NCI-H524 treated with DMSO at 0.1 percent for 48 hours (cell line): Measurements from ENCODE around the gene DYNC1LI2.
"Not testable (repeated sequence)": the region's sequence is repeated elsewhere in the genome, so short reads cannot be mapped to it uniquely, and the experiment has no call there.

ENCODE experiments used
- DNase-seq: peaks from one replicate; lab custom pipeline; 2025; lab: John Stamatoyannopoulos, UW

DYNC1LI2 gene

DNA sequence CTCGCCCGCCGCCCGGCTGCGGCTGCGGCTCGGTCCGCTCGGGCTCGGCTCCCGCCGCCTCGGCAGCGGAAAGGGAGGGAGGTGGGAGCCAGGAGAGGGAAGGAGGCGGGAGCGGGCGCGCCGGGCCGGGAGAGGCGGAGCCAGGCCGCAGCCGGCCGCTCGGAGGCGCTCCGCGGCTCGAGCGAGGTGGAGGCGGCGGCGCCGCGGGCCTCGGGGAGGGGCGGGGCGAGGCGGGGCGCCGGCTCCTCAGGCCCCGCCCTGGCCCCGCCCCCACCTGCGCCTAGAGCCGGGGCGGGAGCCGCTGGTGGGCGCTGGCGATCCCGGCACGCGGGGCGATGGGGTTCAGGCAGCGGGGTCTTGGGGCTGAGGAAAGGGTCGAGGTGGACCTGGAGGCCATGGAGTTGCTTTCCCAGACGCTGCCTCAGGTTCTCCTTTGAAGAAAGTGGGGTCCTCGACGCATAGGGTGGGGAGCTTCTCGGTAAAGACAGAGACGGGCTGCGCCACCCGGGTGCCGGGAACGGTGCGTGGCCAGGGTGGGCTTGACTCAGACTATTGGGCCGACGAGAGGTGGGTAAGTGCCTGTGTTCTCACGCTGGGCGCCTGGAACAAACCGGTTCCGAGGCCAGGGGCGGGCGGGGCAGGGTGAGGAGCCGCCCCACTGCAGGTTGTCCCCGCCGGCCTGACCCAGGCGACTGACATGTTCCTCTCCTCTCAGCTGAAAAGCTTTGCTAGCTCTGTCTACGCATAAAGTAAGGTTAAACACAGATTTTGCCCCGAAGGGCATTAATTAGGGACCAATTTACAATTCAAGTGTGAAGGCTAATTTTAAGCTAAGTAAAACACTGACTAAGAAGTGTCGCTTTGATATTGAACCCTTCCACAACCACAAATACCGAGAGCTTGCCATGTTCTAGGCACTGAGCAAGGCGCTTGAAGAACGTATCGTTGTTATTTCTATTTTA lies 54.5 kb downstream of the DYNC1LI2 start, which contains the start of gene CMTM4:
CMTM4 (minus strand) TSS at position 75 of the 962 bp plus-strand sequence. CDS start 218 bp downstream, outside the sequence.
- no peak for DNase-seq

DNA sequence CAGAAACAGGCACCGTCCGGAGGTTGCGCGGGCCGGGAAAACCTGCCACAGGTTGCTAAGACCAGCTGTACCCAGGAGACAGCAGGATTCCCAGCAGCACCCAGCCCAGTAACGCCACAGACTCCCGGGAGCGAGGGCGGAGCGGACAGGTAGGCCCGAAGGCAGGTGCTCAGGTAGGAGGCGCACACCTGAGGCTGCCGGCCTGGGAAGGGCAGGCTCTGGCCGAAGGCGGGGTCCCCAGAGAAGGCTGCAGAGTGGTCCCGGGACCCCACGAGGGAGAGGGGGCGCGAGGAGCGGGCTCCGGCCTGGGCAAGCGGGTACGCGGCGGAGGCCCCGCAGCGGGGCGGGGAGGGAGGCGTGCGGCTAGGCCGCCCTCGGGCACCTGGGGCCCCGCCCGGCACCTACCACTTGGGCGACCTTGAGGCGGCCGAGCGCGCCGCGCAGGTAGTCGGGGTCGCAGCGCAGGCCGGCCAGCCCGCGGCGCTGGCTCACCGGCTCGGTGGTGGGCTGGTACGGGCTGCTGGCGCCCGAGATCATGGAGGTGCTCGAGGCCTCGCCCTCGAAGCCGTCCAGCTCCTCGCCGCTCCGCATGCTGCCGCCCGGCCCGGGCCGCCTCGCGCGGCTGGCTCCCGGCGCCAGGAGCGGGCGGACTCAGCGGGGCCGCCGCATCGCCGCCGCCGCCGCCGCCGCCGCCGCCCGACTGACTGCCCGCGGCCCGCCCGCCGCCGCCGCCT lies 55.3 kb downstream of the DYNC1LI2 start:
- DNase-seq = no peak

DNA sequence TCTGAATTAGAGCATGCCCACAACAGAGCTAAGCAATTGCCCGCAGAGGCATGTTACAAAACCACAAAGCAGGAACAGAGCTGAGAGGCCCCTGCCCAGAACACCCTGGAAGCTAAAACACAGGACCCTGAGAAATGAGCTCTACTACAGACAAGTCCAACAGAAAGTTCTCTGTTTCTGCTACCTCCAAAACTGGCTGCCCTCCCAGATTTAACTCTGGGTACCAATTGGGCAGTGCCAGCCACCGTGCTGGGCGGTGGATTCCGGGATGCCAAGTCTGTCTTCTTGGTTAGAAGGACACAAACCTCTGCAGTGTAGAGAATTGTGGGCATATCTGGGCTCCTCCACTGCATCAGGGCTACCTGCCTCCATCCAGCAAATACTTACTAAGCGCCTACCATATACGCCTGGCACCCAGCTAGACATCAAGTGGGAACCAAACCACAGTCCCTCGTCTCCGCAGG lies 55.9 kb downstream of the DYNC1LI2 start:
- DNase-seq = no peak

DNA sequence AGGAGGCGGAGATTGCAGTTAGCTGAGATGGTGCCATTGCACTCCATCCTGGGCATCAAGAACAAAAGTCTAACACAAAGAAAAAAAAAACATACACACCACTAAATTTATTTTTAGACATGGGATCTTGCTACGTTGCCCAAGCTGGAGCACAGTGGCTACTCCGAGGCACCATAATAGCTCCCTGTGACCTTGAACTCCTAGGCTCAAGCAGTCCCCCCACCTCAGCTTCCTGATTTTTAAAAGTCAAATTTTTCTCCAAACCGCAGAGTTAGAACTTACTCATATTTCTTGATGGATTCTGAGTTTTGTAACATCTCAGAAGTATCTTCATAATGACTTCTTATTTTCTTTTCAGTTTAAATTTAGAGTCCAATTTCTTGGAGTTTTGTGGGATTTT lies 58.3 kb downstream of the DYNC1LI2 start:
- no peak for DNase-seq

DNA sequence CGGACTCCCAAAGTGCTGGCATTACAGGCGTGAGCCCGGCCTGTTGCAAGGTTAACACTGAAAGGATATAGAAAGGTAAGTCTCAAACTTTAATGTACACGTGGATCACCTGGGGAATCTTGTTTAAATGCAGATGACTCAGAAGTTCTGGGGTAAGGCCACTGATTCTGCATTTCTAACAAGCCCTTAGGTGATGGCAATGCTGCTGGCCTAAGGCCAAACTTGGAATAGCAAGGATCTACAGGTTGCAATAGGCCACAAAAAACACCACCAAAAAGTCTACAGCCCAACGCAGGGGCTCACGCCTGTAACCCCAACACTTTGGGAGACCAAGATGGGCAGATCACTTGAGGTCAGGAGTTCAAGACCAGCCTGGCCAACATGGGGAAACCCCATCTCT lies 59.1 kb downstream of the DYNC1LI2 start:
- no peak for DNase-seq

DNA sequence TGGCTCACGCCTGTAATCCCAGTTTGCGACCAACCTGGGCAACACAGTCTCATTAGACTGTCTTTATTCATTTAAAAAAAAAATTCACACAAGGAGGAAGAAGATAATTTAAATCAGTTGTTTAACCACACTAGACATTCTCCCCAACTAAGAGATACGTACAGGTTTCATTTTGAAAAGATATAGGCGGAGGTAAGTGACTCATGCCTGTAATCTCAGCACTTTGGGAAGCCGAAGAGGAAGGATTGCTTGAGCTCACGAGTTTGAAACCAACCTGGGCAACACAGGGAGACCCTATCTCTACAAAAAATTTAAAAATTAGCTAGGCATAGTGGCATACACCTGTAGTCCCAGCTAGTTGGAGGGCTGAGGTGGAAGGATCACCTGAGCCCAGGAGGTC lies 60.2 kb downstream of the DYNC1LI2 start:
- DNase-seq = no peak

DNA sequence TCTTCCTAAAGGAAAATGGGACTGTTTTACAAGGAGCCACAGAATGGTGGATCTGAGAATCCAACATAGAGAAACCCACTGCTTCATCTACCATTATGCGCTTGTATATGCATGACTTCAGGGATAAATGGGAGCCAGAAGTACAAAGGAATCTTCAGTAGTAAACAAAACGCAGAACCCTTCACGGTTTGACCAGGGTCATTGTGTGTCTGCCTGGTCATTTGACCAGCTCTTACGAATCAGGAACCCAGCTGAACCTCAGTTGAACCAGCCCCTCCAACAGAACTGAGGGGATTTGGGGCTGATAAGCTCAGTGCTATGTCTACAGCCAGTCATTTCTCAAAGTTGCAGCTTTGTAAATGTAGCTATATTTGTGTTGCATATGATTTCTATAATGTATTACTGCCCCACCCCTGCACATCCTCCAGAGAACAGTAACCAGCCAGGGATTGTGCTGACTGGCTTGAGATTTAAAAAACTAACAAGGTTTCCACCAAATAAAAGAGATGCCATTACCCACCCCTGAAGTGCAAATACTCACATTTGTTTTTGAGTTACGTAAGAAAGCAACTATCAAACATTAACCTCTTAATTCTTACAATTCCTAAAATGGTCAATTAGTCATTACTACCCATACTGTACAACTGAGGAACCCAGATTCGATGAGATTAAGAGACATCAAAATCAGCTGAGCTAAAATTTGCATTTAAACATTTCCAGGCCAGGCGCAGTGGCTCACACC lies 61.1 kb downstream of the DYNC1LI2 start:
- no peak for DNase-seq

DNA sequence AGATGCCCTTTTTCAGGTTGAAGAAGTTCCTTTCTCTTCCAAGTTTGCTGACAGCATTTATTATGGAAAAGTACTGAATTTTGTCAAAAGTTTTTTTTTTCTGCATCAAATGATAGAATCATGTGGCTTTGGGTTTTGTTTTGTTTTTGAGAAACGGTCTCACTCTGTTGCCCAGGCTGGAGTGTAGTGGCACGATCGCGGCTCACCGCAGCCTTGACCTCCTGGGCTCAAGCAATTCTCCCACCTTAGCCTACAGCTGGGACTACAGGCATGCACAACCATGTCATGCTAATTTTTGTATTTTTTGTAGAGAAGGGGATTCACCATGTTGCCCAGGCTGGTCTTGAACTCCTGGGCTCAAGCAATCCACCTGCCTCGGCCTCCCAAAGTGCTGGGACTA lies 62.1 kb downstream of the DYNC1LI2 start:
- DNase-seq = no peak

DNA sequence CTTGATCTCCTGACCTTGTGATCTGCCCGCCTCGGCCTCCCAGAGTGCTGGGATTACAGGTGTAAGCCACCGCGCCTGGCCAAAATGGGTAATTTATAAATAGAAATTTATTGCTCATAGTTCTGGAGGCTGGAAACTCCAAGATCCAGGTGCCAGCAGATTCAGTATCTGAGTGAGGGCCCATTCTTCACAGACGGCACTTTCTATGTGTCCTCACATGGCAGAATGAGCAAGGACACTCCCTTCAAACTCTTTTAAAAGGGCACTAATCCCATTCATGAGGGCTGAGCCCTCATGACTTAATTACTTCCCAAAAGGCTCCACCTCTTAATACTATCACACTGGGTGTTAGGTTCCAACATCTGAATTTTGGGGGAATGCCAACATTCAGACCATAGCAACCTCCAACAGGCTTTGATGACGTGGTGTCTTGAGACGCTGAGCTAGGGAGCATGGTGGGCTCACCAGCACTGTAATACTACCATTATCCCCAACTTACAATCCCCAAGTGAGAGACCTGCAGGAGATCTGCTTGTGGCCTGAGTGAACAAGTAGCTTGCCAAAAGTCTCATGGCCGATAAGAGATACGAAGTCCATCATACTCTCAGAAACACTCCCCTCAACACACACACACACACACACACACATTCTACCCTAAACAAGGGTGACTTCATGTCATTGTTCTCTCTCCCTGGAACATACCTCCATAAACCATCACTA lies 63.3 kb downstream of the DYNC1LI2 start:
- DNase-seq = no peak

DNA sequence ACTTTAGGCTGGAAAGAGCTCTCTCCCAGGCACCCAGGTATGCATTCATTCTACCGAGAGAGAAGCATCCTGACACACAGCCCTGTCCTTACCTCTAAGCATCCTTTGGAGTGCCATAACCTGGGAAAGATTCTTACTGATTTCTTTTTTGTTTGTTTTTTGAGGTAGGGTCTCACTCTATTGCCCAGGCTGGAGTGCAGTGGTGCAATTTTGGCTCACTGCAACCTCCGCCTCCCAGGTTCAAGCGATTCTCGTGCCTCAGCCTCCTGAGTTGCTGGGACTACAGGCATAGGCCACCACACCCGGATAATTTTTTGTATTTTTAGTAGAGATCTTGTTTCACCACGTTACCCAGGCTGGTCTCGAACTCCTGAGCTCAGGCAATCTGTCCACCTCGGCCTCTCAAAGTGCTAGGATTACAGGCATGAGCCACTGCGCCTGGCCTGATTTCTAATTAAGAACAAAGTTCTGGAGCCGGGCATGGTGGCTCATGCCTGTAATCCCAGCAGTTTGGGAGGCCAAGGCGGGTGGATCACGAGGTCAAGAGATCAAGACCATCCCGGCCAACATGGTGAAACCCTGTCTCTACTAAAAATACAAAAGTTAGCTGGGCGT lies 65.8 kb downstream of the DYNC1LI2 start:
- DNase-seq = not testable (repeated sequence)

DNA sequence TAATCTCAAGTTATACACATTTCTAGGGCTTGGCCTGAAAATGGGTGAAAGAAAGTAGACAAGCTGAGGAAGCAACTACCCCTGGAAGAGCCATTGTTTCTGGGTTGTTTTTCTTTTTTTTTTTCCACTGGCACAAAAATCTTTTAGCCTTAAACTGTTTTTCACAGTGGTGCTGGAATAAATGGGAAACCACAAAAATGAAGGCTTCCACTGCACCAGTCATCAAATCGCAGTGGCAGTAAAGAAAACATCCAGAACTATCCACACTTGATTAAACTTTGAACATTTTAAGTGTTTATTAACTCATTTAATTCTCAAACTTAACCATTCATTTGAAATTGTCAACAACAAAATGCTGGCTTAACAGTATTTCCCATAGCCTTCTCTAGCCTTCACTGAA lies 69.1 kb downstream of the DYNC1LI2 start:
- DNase-seq = no peak

DNA sequence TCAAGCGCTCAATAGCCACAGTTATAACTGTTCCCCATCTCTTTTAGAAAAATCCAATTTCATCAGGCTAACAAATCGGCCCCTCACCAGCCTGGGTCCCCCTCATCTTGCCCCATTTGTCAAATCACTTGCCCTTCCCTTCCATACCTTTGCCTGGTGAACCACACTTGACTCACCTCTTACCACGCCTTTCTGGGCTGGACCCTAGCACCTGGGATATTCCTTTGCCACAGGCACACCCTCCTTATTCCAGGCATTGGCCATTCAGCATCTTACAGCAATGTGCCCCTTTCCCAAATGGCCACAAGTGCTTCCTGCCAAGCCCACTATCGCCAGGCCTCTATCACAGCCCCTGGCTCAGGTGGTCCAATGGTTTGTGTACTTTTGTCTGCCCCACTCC lies 69.7 kb downstream of the DYNC1LI2 start:
- DNase-seq = no peak

DNA sequence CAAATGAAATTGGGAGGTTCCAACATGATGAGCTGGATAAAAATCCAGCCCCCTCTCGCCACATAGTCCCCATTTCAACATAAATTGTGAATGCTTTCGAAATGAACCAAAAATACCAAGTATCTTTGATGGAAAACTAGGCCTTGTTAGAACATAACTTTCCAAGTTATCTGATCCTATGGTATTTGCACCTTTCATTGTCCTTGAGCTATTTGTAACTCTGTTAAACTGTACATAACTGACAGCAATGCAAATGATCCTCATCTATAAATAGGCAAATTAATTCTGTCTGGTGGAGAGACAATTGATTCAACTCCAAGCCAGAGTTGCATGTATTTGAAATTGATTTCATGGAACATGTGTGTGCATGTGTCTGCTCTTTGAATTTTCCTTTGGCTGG lies 73.1 kb downstream of the DYNC1LI2 start:
- no peak for DNase-seq

DNA sequence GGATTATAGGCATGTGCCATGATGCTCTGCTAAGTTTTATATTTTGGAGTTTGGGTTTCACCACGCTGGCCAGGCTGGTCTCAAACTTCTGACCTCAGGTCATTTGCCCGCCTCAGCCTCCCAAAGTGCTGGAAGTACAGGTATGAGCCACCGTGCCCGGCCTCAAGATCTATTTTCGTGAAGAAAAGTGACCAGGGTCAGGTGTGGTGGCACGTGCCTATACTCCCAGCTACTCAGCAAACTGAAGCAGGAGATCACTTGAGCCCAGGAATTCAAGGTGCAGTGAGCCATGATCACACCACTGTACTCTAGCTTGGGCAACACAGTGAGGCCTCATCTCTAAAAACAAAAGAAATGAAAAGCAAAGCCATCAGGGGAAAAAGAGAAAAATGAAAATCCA lies 73.6 kb downstream of the DYNC1LI2 start:
- no peak for DNase-seq

DNA sequence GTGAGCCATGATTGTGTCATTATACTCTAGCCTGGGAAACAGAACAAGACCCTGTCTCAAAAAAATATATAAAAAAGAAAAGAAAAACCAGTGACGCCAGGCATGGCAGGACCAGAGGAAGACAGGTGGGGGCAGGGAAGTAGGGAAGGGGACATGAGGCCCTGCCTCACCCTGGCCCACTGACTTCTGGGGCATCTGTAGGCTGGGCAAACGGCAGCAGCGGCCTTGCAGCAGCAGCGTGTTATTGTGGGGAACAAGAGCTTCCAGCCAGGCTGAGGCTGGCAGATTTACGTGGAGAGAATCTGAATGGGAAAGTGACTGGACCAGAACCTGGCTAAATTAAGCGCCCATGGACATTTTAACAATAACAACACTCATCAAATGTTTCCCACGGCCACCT lies 74.2 kb downstream of the DYNC1LI2 start:
- DNase-seq = no peak

DNA sequence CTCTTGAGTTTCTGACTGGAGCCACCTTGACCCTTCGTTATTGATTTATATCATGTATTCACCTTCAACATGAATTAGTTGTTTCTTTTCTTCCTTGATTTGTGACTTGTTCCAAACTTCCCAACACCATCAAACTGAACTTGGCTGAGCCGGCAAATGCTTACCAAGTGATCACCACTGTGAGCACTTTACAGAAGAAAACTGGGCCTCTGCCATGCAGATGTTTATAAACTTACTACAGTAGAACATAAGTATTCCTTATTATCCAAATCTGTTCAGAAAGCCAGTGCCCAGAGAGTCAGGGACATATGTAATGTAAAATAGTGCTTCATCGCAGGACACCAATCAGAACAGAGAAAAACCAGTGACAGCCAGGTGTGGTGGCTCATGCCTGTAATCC lies 74.8 kb downstream of the DYNC1LI2 start:
- no peak for DNase-seq

DNA sequence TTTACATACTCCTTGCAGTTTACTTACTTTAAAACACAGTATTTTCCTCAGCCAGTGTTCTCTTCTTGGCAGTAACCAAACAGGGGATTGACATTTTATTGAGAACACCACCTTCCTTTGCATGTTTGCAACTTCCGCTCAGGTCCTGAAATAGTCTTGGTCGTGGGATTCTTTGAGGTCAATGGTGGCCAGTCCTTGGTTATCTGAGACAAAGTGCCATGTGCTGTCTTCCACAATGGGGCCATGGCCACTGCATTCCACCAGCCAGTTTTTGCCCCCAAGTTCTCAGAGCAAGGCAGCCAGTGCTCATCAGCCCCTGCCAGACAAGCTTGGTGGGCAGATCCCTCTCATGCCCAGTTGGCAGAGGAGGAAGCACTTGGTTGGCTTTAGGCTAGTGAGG lies 77.7 kb downstream of the DYNC1LI2 start:
- DNase-seq = no peak
